KMS-11 (cell line): Measurements from ENCODE around the gene ALKBH5.
A peak's percentile ranks its signal among the peaks of the same experiment; 100 is the strongest.

Experiments used
- H2AFZ ChIP-seq: fragments of 200-600 bp; sonication (generic); 2 replicates; pipeline ENCODE4 v1.6.1; 2016; ENCODE audit warnings: antibody characterized with exemption, mixed run types, low read depth
- H3K27ac ChIP-seq: fragments of 200-600 bp; sonication (generic); 2 replicates; pipeline ENCODE4 v1.6.1; 2016; ENCODE audit warnings: mild to moderate bottlenecking, mixed run types
- H3K27me3 ChIP-seq: fragments of 200-600 bp; sonication (generic); 2 replicates; pipeline ENCODE4 v1.6.1; 2017; ENCODE audit warnings: mild to moderate bottlenecking, low read depth, mixed run types, moderate library complexity; ENCODE audit not compliant: insufficient read depth
- H3K36me3 ChIP-seq: fragments of 200-600 bp; sonication (generic); 2 replicates; pipeline ENCODE4 v1.6.1; 2017; ENCODE audit warnings: mild to moderate bottlenecking, mixed run types; ENCODE audit not compliant: insufficient read depth
- H3K4me1 ChIP-seq: fragments of 200-600 bp; sonication (generic); 2 replicates; pipeline ENCODE4 v1.6.1; 2016; ENCODE audit warnings: mild to moderate bottlenecking, low read depth, mixed run types; ENCODE audit not compliant: poor library complexity, severe bottlenecking
- H3K4me2 ChIP-seq: fragments of 200-600 bp; sonication (generic); 2 replicates; pipeline ENCODE4 v1.7.0; 2016; ENCODE audit warnings: mild to moderate bottlenecking, mixed run types
- H3K4me3 ChIP-seq: fragments of 200-600 bp; sonication (generic); IDR thresholded peaks from 2 replicates; pipeline ENCODE4 v1.6.1; 2017; ENCODE audit warnings: low read depth, low read length, mixed read lengths; ENCODE audit not compliant: insufficient read depth
- H3K79me2 ChIP-seq: fragments of 200-600 bp; sonication (generic); 2 replicates; pipeline ENCODE4 v1.6.1; 2016; ENCODE audit warnings: low read depth, mixed run types; ENCODE audit not compliant: insufficient read depth
- H3K9ac ChIP-seq: fragments of 200-600 bp; sonication (generic); 2 replicates; pipeline ENCODE4 v1.6.1; 2016; ENCODE audit warnings: mild to moderate bottlenecking, mixed run types
- H4K20me1 ChIP-seq: fragments of 200-600 bp; sonication (generic); 2 replicates; pipeline ENCODE4 v1.6.1; 2016; ENCODE audit warnings: mild to moderate bottlenecking, mixed run types; ENCODE audit not compliant: insufficient read depth
- TF ChIP-seq, protein P1 (sequence below): fragments of 200-600 bp; sonication (generic); conservative IDR thresholded peaks from 2 replicates; pipeline ENCODE4 v1.6.1; 2017; ENCODE audit warnings: low read depth, mild to moderate bottlenecking, antibody characterized with exemption, low read length, moderate library complexity, mixed read lengths

The ALKBH5 gene

DNA sequence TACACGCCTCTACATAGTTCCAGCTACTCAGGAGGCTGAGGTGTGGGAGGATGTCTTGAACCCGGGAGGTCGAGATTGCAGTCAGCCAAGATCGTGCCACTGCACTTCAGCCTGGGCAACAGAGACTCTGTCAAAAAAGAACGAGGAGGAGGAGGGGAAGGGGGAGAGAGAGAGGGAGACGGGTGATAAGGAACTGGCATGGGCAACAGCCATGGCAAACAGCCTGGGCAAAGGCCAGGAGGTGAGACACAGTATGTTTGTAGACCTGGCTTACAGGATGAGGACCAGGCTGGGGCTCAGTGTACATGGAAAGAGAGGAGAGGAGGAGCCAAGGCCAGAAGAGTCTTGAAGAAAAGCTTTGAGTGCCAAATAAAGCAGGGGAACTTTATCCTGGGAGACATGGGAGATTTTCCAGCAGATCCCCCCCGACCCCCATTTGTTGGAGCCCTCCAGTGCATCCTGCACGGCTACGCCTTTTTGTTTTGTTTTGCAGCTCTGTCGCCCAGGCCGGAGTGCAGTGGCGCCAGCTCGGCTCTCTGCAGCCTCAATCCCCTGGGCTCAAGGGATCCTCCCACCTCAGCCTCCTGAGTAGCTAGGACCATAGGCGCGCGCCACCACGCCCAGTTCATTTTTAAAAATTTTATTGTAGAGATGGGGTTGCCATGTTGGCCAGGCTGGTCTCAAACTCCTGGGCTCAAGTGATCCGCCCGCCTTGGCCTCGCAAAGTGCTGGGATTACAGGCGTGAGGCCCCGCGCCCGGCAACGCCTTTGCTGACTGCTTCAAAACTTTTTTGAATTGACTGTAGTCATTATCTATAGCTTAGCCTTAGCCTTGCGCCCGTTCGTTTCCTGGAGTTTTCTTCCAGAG lies 1.3 kb upstream of the ALKBH5 start:
- peak overlapping the region; percentile 97 for H3K27ac ChIP-seq
- peaks cover 28% of the 10 kb centered on the region for H3K79me2 ChIP-seq
- TF ChIP-seq, protein P1, sequence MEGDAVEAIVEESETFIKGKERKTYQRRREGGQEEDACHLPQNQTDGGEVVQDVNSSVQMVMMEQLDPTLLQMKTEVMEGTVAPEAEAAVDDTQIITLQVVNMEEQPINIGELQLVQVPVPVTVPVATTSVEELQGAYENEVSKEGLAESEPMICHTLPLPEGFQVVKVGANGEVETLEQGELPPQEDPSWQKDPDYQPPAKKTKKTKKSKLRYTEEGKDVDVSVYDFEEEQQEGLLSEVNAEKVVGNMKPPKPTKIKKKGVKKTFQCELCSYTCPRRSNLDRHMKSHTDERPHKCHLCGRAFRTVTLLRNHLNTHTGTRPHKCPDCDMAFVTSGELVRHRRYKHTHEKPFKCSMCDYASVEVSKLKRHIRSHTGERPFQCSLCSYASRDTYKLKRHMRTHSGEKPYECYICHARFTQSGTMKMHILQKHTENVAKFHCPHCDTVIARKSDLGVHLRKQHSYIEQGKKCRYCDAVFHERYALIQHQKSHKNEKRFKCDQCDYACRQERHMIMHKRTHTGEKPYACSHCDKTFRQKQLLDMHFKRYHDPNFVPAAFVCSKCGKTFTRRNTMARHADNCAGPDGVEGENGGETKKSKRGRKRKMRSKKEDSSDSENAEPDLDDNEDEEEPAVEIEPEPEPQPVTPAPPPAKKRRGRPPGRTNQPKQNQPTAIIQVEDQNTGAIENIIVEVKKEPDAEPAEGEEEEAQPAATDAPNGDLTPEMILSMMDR: no peak
- no peak overlapping the region for H3K4me3 ChIP-seq
- H3K9ac ChIP-seq: peak overlapping the region; percentile 89
- H3K4me1 ChIP-seq: peaks cover 31% of the 10 kb centered on the region
- H3K36me3 ChIP-seq: no peaks in the 10 kb centered on the region
- no peaks in the 10 kb centered on the region for H3K27me3 ChIP-seq
- peak overlapping the region; percentile 75 for H2AFZ ChIP-seq
- no peaks in the 10 kb centered on the region; the same call in 1 of the 2 replicates for H4K20me1 ChIP-seq
- peak overlapping the region; percentile 68 for H3K4me2 ChIP-seq

DNA sequence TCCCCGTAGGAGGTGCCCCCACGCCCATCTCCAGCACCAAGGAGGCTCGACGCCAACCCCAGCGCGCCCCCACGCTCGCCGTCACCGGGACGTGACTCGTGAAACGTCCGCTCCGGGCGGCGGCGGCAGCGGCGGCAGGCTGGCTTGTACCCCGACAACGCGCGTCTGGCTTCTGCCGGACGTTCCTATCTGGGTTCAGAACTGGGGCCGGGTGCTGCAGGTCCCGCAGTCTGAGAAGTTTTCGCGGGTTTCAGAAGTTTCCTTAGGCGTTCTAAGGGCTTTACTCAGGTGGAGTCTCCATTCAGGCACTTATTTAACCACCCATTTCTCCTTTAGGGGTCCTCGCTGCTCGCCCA lies 672 bp upstream of the ALKBH5 start:
- TF ChIP-seq, protein P1: no peak
- Histone ChIP-seq H3K9ac (peak overlapping the region; percentile 89), H3K4me3 (no peak overlapping the region), H3K36me3 (no peaks in the 10 kb centered on the region), H3K79me2 (peaks cover 34% of the 10 kb centered on the region), H2AFZ (peak overlapping the region; percentile 75), H3K27me3 (no peaks in the 10 kb centered on the region), H4K20me1 (no peaks in the 10 kb centered on the region; the same call in 1 of the 2 replicates), H3K4me1 (peaks cover 37% of the 10 kb centered on the region), H3K4me2 (peak overlapping the region; percentile 68), H3K27ac (peak overlapping the region; percentile 97)

DNA sequence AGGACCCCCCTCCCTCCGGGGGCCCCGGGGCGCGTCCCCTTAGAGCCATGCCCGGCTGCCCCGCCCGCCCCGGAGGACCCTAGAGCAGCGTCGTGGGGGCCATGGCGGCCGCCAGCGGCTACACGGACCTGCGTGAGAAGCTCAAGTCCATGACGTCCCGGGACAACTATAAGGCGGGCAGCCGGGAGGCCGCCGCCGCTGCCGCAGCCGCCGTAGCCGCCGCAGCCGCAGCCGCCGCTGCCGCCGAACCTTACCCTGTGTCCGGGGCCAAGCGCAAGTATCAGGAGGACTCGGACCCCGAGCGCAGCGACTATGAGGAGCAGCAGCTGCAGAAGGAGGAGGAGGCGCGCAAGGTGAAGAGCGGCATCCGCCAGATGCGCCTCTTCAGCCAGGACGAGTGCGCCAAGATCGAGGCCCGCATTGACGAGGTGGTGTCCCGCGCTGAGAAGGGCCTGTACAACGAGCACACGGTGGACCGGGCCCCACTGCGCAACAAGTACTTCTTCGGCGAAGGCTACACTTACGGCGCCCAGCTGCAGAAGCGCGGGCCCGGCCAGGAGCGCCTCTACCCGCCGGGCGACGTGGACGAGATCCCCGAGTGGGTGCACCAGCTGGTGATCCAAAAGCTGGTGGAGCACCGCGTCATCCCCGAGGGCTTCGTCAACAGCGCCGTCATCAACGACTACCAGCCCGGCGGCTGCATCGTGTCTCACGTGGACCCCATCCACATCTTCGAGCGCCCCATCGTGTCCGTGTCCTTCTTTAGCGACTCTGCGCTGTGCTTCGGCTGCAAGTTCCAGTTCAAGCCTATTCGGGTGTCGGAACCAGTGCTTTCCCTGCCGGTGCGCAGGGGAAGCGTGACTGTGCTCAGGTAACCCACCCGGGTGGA lies 759 bp downstream of the ALKBH5 start:
- H4K20me1 ChIP-seq: no peaks in the 10 kb centered on the region; the same call in 1 of the 2 replicates
- no peak overlapping the region for H3K4me3 ChIP-seq
- peak overlapping the region; percentile 97; the same call in 1 of the 2 replicates for H3K27ac ChIP-seq
- H3K36me3 ChIP-seq: no peaks in the 10 kb centered on the region
- peak overlapping the region; percentile 75; the same call in 1 of the 2 replicates for H2AFZ ChIP-seq
- TF ChIP-seq, protein P1: no peak
- peaks cover 40% of the 10 kb centered on the region for H3K4me1 ChIP-seq
- peak overlapping the region; percentile 92; the same call in 1 of the 2 replicates for H3K4me2 ChIP-seq
- H3K27me3 ChIP-seq: no peaks in the 10 kb centered on the region
- peaks cover 47% of the 10 kb centered on the region for H3K79me2 ChIP-seq
- H3K9ac ChIP-seq: peak overlapping the region; percentile 89; the same call in 1 of the 2 replicates

- H3K79me2 ChIP-seq: peaks cover 54% of the 10 kb centered on the region
- H3K27me3 ChIP-seq: no peaks in the 10 kb centered on the region
- H3K4me3 ChIP-seq: no peak overlapping the region
- H3K36me3 ChIP-seq: no peaks in the 10 kb centered on the region
- H4K20me1 ChIP-seq: no peaks in the 10 kb centered on the region; the same call in 1 of the 2 replicates
- H3K4me2 ChIP-seq: peak overlapping the region; percentile 92
- H3K9ac ChIP-seq: peak overlapping the region; percentile 89; the same call in 1 of the 2 replicates
- H2AFZ ChIP-seq: no peak overlapping the region
- peaks cover 40% of the 10 kb centered on the region for H3K4me1 ChIP-seq
- TF ChIP-seq, protein P1: no peak
- H3K27ac ChIP-seq: no peak overlapping the region
Measured at GRCh38 chr17:18185391-18185790, 1.8 kb downstream of the ALKBH5 start.
